Fibroblast of pulmonary artery (primary cell): Measurements from ENCODE around the gene SYT2.
"Not testable (repeated sequence)": the region's sequence is repeated elsewhere in the genome, so short reads cannot be mapped to it uniquely, and the experiment has no call there.

Source experiments
- DNase-seq: peaks from one replicate; pipeline ENCODE4 v3.0.0-alpha.2; 2010; ENCODE audit warnings: low read depth
- H3K4me3 ChIP-seq: replicated peaks from 2 replicates; pipeline ENCODE4 v1.5.1; 2011; ENCODE audit warnings: low read depth, mild to moderate bottlenecking, control low read depth, low read length, moderate library complexity
- CTCF ChIP-seq: IDR thresholded peaks from 2 replicates; pipeline ENCODE4 v1.5.1; 2011; ENCODE audit warnings: mild to moderate bottlenecking, control low read depth, low read length, inconsistent platforms; ENCODE audit errors: missing control alignments

The SYT2 gene

GRCh38 chr1:202628646-202629215 is 81.5 kb downstream of the SYT2 start:
- no peak for DNase-seq
- TF ChIP-seq CTCF: no peak
- no peak overlapping the region for H3K4me3 ChIP-seq

DNA sequence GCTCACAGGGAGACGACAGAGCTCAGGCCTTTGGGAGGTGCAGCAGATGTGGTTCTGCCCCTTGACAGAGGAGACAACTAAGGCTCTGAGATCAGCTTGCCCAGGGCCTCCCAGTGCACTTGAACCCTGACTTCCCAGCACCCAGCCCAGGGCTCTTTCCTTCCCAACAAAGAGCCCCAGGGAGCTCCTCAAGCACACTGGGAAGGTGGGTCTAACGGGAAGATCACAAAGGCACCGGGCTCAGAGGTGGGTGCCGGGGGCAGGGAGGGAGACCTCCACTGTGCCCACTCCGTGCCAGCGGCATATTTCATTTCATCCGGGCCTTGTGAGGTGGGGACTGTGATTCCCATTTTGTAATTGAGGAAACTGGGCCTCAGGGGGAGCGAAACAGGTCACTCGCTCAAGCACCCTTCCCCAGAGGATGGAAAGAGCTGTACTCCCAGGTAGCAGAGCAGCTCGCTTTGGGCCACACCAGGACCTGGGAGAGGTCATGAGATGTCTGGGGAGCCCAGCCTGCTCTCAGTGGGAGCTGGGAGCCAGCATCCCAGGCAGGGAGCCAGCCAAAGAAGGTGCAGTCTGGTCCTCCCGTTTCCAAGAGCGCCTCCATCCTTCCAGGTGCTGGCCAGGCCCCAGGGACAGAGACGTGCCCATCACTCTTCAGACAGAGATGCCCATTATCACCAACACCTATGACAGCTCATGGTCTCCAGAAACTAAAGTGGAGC is 82.3 kb downstream of the SYT2 start:
- TF ChIP-seq CTCF: no peak
- no peak overlapping the region for H3K4me3 ChIP-seq

DNA sequence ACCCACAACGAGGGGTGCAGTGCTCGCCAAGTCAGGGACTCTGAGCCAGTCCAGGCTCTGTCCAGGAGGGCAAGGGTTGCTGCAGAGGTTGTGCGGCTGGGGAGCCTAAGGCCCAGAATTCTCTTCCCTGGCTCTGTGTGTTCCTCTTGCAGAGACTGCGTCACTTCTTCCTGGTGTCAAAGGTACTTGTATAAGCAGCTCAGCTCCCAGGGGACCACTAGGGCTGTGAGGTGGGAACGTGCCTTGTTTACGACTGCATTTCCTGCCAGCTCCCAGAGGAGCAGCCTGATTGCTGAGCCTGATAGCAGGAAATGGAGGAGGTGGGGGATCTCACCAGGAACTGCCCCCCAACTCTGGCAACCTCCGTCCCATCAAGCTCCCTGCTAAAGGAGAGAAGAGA is 83.2 kb downstream of the SYT2 start:
- peak; percentile 8 for DNase-seq

More for the DNA sequence above, 82.3 kb downstream of the SYT2 start:
- DNase-seq: no peak

DNA sequence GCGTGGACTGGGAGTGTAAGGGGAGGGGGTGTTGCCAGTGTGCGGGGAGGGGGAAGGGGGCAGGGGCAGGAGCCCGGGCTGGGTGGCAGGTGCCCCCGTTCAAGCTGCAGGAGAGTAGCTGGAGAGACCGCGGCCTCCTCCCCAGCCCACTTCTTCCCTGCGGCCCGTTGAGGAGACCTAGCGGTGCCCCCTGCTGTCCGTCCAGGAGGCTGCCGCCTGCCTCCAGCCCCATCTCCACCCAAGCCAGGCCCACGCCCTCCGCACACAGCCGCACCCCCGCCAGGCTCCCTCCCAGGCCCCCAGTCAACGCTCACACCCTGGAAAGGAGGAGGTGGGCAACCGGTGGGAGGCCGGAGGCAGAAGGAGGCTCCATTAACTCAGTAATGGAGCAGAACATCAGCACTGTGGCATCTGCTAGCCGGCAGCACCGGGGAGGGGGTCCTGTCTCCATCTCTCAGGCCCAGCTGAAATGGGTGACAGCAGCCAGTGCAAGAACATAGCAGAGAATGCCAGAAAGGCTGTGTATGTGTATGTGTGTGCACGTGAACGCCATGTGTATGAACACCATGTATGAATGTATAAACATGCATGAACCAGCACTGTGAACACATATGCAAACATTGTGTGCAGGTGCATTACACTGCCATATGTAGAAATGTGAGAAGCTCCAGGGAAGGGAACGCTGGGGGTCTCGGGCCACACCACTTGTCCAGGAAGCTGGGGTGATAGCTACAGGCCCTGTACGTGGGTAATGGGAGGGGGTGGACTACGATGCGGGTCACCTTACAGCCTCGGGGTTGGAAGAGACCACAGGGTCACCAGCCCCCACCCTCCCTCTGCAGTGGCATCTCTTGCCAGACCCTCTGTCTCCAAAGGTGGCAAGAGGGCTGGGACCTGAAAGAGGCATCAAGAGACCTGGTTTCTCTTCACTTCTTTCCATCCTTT is 84.6 kb downstream of the SYT2 start:
- TF ChIP-seq CTCF: peak; percentile 64
- DNase-seq: peak; percentile 73
- H3K4me3 ChIP-seq: no peak overlapping the region

More for the DNA sequence above, 83.2 kb downstream of the SYT2 start:
- H3K4me3 ChIP-seq: not testable (repeated sequence)

- DNase-seq: no peak
- TF ChIP-seq CTCF: no peak
- no peak overlapping the region for H3K4me3 ChIP-seq
Measured at GRCh38 chr1:202624781-202625108, 85.5 kb downstream of the SYT2 start.

DNA sequence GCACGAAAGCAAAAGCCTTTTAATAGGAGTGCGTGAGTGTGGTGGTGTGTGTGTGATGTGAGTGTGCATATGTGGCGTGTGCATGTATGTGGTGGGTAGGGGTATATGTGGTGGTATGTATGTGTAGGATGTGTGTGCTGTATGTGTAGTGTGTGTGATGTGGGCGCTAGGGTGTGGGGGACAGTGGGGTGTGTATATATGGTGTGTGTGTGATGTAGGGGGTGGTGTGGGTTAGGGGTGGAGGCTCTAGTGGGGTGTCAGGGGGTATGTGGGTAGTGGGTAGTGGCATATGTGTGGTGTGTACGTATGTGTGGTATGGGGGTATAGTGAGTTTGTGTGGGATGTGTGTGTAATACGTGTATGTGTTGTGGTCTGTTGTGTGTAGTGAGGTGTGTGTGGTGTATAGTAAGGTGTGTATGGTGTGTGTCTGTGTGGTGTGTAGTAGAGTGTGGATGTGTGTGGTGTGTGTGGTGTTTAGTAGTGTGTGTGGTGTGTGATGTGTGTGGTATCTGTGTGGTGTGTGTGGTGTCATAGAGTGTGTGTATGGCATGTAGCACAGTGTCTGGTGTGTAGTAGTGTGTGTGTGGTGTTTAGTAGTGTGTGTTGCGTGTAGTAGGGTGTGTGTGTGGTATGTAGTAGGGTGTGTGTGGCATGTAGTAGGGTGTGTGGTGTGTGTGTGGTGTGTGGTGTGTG is 86.0 kb downstream of the SYT2 start:
- DNase-seq: no peak

DNA sequence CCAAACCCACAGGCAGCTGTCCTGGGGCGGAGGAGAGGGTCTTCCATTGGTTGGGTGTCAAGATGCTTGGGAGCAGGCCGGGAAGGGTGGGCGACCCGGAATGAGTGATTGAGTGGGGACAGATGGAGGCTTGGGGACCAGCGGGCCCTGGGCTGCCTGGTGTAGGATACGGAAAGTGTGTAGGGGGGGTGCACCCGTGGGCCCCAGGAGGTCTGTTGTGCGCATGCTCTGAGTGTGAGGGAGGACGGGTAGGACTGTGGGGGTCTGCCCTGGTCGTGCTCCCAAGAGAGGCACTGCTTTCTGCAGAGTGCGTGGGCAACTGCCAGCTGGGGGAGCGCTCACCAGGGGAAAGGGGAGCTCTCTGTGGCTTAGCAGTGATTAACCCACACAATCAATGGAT is 86.8 kb downstream of the SYT2 start:
- not testable (repeated sequence) for DNase-seq, H3K4me3 ChIP-seq

More for the DNA sequence above, 86.0 kb downstream of the SYT2 start:
- no peak for TF ChIP-seq CTCF
- H3K4me3 ChIP-seq: no peak overlapping the region
